ENCODE data around the gene STARD7. TPM values are rescaled to one million over a fixed set of nuclear protein-coding genes. Genes with fewer than 3 reads are reported as not detected.

Gene STARD7
- total RNA-seq, 1 experiment from 2014 or later, result 228 TPM

DNA sequence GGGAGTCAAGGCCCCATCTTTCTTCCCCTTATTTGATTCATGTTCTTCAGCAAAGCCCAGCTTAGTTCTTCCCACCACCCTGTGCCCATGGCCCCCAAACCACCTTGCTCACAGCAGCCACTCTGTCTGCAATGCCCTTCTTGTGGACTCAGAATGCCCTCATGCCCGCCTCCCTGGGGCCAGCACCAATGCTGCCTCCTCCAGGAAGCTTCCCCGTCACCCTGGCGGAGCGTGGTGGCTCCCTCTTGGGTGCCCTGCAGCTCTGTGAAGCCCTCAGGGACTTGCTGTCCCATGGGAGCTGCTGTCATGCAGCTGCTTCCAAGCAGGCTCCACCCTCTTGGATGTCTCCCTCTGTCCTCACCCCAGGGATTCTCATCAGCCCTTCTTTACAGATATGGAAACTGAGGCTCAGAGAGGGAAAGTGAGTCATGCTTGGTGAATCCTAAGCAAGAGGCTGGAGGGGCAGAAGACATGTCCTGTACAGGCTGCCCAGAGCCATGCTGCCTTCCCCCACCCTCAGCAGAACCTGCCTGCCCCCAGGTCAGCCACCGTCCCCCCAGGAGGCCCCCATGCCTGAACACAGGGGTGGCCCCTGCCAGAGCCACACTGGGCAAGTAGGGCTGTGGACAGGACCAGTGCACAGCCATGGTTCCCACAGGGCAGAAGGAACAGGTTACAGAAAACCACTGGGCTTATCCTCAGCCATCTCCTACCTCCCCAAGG lies 51.5 kb downstream of the STARD7 start:
- DNase-seq (ENCODE audit: low read depth, low spot score), result no peak

DNA sequence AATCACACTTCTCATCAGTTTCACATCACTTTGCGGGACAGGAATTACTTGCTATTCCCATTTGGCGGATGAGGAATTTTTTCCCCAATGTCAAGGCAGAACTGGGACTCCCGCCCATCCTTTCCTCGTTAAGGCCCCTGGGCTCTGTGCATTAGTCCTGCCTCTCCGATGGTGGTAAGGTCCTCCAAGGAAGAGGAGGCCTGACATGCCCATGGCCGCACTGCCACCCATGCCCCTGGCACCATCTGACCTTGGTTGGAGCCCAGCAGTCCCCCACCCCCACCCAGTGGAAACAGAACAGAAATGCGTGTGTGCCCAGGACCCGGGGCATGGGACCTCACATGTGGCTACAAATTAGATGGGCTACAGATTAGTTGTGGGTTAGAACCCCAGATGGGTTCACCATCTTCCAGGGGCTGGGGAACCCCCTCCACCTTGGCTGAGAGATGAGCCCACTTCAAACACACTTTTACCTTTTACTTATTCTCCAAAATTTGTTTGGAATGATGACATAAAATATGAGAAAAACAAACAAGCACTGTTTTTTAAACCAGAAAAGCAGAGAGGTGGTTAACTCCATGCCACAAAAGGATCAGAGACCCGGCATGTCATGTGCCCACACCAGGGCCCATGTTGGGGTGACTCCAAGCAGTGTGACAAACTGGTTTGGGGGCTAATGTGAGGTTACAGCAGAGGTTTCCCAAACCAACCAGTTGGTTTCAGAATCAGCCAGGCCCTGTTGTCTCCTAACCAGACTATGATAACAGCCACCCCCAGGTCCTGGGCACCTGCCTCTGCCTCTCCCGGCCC lies 52.4 kb downstream of the STARD7 start:
- no peak for DNase-seq (ENCODE audit: low read depth, low spot score)
- in situ Hi-C loops (cut with HindIII; ENCODE audit: low pct_unique_long_range_greater_than_20kb, low sequenced_read_pairs), result no loop called here

More for the DNA sequence above, 51.5 kb downstream of the STARD7 start:
- in situ Hi-C loops (cut with HindIII; ENCODE audit: low pct_unique_long_range_greater_than_20kb, low sequenced_read_pairs), result no loop called here

DNA sequence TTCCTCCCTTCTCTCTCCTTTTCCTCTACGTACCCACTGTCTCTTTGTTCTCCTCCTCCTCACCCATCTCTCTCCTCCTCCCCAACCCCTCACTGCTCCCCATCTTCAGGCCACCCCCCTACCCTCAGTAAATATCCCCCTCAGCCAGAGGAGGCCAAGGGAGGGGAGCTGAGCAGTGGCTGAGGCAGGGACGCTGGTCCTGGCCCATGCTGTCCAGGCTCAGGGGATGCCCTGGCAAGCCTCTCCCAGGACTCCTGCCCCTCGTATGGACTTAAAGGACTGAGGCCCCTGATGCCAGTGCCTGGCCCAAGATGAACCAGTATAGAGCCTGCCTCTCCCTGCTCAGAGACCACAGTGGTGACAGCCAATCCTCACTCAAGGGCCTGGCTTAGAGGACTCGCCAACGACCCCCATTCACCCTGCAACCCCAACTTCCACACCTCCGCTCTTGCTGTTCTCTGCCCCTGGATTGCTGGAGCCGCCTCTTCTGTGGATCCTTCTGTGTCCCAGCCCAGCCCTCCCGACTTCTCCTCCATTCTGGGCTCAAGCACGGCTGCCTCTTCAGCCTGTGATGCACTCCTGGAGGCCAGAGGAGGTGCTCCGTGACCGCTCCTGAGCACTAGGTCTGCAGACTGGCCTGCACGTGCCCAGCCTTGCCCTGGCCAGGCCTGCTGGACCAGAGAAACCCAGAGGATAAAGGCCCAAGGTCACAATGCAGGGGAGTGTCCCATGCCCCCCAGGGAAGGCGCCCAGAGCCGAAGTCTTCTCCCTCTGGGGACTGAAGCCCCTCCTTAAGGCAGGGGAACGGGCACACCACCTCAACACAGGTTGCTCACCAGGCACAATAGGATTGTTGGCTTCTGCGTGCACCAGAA lies 53.9 kb downstream of the STARD7 start:
- no peak for DNase-seq (ENCODE audit: low read depth, low spot score)
- in situ Hi-C loops (cut with HindIII; ENCODE audit: low pct_unique_long_range_greater_than_20kb, low sequenced_read_pairs), result no loop called here

DNA sequence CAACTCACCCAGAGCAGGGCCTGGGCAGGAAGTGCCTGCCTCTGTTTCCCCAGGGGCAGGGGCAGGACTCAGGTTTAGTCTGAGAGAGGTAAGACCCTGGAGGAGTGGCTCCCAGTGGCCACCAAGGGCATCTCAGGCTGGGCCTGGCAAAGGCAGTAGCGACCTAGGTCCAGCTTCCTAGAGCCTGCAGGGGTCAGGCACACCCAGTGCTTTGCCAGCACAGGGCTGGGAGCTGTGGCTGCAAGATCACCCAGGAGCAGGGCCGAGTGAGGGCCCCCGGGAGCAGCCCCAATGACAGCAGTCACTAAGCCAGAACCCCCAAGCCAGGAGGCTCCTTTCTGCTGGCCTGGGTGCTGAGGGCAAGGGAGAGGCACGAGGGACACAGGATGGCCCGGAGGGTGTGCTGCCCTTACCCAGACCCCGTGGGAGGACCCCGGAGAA lies 54.6 kb downstream of the STARD7 start:
- DNase-seq (ENCODE audit: low read depth, low spot score), result no peak
- in situ Hi-C loops (cut with HindIII; ENCODE audit: low pct_unique_long_range_greater_than_20kb, low sequenced_read_pairs), result no loop called here

DNA sequence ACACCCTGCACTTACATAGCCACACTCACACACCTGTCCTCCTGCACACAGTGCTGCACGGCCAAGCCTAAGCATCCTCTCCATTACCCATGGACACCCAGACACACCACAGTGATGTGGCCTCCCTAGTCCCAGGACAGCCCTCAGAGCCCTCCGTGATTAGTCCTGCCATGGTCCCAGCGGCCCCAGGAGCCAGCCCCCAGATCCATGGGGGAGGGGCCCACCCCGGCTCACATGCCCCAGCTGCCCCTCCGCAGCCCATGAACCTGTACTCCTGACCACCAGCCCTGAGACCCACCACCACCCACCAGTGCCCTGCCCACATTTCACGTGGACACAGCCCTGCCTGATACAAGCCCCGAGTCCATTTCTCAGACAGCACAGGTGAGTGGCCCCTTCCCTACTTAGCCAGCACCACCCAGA lies 55.3 kb downstream of the STARD7 start:
- in situ Hi-C loops (cut with HindIII; ENCODE audit: low pct_unique_long_range_greater_than_20kb, low sequenced_read_pairs), result no loop called here
- no peak for DNase-seq (ENCODE audit: low read depth, low spot score)

DNA sequence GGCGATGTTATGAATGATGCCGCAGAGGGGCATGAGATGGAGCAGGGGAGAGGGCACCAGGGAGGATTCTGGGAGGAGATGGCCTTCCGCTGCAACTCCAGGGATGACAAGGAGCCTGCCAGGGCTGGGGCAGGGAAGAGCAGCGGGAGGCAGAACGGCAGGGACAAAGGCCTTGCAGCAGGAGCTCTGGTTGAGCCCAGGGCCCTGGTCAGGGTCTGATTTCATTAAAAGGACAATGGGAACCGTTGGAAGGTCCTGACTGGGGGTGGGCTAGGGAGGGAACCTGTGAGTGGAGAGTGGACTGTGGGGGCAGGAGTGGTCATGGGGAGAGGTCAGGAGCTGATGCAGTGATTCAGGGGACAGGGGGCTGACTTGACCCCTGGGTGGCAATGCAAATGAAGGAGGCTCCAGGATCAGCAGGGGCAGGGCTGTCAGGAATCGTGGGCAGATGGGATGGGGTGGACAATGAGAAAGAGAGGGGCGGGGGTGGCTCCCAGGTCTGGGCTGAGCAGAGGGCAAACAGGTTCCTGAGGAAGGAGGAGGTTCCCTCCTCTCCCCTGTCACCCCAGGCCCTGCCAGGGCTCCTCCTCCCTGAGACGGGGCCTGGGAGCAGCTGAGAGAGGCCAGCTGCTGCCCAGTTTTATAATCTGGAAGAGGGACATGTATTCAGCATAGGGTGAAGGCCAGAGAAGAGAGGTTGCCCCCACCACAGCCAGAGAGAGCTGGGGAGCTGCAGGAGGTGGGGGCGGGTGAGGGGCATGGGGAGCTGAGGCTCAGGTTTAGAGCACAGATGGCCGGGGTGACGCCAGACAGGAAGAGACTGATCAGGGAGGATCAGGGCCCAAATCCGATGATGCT lies 56.1 kb downstream of the STARD7 start:
- DNase-seq (ENCODE audit: low read depth, low spot score), result no peak
- in situ Hi-C loops (cut with HindIII; ENCODE audit: low pct_unique_long_range_greater_than_20kb, low sequenced_read_pairs), result no loop called here

DNA sequence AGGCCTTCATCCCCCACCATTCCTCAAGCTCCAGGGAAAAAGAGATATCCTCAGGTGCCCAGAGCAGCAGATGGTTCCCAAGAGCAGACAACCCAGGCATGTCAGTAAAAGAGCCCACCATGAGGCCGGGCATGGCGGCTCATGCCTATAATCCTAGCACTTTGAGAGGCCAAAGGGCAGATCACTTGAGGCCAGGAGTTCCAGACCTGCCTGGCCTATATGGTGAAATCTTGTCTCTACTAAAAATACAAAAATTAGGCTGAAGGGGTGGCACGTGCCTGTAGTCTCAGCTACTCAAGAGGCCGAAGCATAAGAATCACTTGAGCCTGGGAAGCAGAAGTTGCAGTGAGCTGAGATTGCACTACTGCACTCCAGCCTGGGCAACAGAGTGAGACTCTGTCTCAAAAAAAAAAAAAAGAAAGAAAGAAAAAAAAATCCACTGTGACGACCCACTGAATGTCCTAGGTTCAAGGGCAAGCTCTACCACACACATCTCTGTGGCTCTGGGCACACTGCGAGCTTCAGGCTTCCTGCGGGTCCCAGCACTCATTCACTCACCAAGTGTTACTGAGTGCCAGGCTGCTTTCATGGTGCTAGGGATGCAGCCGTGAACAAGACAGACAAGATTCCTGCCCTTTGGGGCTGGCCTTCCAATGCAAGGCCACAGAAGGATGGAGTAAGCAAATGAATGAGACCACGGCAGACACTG lies 56.9 kb downstream of the STARD7 start:
- DNase-seq (ENCODE audit: low read depth, low spot score), result no peak
- in situ Hi-C loops (cut with HindIII; ENCODE audit: low pct_unique_long_range_greater_than_20kb, low sequenced_read_pairs), result no loop called here

DNA sequence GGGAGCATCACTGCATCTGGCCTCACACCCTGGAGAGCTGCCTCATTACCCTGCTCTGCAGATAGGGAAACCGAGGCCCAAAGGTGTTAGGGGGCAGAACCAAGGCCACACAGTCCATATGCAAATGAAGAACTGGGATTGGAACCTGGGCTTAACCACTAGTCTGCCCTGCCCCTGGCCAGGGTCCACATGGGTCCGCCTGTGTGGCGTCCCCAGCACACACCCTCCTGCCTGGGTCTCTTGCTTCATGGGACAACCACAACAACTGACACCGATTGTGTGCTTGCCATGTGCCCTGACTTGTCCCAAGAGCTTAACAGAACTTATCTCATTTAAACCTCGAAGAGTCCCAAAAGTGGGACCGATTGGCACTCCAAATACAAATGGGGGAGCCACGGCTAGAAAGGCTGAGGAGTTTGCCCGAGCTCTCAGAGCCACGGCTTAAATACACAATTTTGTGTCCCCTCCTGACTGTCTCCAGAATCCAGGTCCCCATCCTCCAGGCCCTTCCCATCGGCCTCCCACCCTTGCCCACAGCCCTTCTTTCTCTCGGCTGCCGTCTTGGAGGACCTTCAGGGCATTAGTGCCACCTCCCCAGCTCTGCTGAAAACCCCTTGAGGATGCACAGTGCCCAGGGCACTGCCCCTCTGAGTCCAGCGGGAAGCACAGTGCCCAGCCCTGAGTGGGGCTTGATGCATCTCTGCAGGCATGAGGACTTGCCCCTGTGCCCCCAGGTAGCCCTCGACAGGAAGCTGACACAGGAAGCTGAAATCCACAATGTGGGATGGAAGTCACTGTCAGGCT lies 57.6 kb downstream of the STARD7 start:
- DNase-seq (ENCODE audit: low read depth, low spot score), result no peak
- in situ Hi-C loops (cut with HindIII; ENCODE audit: low pct_unique_long_range_greater_than_20kb, low sequenced_read_pairs), result no loop called here

DNA sequence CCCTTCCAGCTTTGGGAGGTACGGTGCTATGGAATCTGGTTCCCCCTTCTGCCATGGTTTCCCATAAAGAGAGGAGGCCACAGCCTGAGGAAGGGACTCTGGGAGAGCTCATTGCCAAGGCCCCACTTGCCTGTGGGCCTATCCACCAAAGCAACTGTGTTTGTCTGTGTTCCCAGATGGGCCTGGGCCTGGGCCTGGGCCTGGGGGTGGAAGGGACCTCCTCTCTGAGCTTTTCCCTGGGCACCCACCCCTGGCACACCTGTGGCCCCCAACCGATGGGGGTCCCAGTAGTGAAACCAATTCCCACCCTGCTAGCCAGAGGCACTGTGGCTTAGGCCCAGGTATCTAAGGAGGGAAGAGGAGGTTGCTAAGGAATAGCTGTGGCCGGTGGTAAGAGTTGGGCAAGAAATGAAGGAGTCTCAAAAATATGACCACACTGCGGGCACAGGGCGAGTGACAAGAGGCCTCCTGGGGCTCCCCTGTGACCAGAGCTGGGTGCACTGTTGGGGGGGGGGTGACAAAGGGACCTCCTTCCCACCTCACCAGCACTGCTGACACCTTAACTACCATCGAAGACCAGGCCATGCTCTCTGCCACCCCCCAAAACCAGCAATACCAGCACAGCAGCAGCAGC lies 58.5 kb downstream of the STARD7 start:
- DNase-seq (ENCODE audit: low read depth, low spot score), result no peak
- in situ Hi-C loops (cut with HindIII; ENCODE audit: low pct_unique_long_range_greater_than_20kb, low sequenced_read_pairs), result no loop called here

DNA sequence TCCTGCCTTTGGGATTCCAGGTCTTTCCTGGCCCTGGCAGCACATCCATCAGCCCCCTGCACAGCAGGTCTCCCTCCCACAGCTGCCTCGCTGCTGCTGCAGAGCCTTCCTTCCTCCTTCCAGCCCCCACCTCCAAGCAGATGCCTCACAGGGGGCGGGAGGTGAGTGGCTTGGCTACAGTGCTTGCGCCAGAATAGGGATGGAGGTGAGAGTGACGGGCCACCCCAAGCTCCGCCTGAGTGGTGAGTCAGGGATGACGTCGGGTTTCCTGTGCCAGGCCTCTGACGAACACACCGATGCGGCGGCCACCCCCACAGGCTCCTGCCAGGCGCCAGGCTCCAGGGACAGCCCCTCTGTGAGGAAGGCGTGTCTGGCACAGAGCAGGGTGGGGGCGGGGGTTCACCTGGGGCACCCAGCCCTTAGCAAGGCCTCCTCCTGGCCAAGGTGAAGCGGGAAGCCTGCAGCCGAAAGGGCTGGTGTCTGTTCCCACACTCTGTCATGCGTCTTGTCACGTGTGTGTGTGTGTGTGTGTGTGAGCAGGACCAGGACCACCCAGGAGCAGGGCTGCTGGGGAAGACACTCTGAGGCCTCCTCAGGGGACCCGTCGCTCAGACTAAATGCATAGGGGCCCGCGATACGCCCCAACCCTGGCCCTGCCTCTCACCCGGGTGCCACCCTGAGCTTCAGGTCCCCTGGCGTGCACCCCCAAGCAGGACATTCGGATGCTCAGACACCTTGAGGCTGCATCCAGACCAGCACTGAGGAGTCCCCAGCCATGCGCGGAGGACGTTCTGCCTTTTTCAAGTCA lies 60.0 kb downstream of the STARD7 start:
- in situ Hi-C loops (cut with HindIII; ENCODE audit: low pct_unique_long_range_greater_than_20kb, low sequenced_read_pairs), result no loop called here
- DNase-seq (ENCODE audit: low read depth, low spot score), result peak; percentile 15

DNA sequence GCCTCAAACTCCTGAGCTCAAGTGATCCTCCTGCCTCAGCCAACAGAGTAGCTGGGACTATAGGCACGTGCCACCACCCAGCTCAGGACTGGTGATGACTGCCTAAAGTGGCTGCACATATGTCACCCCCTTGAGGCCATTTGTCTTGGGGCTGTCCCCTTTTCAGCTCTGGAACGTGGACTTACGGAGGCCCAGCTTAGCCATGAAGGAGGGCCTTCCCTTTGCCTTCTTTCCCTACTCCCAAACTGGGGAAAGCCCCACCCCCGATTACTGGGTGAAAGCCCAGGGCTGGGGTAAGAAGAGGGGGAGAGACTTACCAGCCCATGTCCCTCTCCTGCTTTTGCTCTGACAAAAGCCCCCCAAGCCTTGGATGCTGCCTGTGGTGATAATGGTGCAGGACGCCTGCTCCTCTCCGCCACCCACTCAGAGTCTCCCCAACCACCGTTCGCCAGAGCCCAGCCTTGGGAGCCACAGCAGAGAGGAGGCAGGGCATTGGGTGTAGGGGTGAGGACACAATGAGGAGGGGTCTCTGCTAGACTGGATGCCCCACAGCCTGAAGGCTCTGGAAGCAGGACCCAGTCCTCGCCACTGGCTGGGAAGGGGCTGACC lies 60.9 kb downstream of the STARD7 start:
- no peak for DNase-seq (ENCODE audit: low read depth, low spot score)
- in situ Hi-C loops (cut with HindIII; ENCODE audit: low pct_unique_long_range_greater_than_20kb, low sequenced_read_pairs), result no loop called here

DNA sequence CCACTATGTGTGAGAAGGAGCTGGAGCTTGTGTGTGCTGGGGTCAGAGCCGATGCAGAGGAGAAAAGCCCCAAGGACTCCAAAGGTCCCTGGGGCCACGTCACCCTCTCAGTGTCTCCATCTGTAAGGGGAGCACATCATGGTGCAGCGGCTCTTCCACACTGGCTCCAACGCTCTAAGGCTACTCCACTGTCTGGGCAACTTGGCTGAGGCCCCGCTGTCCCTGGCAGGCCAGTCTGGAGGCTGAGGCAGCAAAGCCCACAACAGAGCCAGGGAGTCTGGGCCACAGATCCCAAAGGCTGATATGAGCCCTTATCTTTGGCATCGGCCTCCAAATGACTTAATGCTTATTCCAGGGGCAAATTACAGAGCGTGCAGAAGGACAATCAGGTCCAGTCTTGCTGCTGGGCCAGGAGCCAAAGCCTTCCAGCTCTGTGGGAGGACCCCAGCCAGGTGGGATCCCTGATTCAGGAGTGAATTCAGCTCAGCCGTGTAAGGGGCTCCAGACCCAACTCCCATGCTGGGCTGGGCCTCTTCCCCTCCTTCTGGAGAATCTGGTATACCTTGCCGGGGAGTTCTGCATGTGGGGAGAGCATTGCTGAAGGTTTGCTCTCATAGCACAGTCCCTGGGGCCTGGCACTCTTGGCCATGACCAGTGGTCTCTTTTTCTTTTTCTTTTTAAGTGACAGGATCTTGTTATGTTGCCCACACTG lies 61.6 kb downstream of the STARD7 start:
- DNase-seq (ENCODE audit: low read depth, low spot score), result no peak
- in situ Hi-C loops (cut with HindIII; ENCODE audit: low pct_unique_long_range_greater_than_20kb, low sequenced_read_pairs), result no loop called here

DNA sequence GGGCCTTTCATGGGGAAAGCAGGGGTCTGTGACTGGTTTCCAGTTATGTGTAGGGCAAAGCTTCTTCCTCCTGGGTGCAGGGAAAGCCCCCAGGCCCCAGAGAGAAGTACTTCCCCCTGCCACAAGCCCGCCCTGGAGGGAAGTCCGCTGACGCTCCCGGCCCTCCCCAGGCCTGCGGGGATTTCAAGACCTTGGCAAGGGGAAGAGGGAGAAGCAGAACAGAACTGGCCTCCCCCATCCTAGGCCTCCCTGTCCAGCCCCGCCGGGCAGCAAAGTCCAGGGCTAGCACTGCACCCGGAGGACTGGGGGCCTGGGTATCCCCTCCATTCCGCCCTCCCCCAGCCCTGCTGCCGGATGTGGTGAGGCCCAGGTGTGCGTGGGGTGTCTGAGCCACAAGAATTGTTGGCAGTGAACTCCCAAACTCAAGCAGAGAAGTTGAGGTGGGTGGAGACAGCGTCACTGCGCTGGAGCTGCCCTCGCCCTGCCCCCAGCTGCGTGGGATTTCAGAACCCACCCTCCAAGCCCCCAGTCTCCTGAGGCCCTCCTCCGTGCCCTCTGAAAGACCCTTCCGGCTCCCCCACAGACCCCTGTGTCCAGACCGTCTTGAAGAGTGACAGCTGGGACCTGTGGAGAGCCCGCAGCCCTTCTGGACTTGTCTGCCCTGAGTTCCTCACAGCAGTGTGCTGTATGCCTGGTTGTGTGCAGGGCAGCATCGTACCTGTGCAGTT lies 62.3 kb downstream of the STARD7 start:
- in situ Hi-C loops (cut with HindIII; ENCODE audit: low pct_unique_long_range_greater_than_20kb, low sequenced_read_pairs), result no loop called here
- no peak for DNase-seq (ENCODE audit: low read depth, low spot score)
